Right lobe of liver (tissue), 6 donors: ENCODE data around the gene EMP1. TPM values are rescaled to one million over a fixed set of nuclear protein-coding genes. Genes with fewer than 3 reads are reported as not detected.

Experiments used
- ATAC-seq, 4 donors: fragments of 200-7000 bp; cut with Tn5 transposase; one replicate each; pipeline ENCODE4 v1.9.1; 2020; ENCODE audit warnings: mild to moderate bottlenecking in 4 of 4, moderate library complexity in 4 of 4
- DNase-seq, 3 donors: peaks; one replicate each; pipeline ENCODE4 v3.0.0-alpha.2; 2020
- H3K27ac ChIP-seq, 3 donors: fragments of 200-600 bp; one replicate each; pipeline ENCODE4 v1.8.0; 2022
- H3K27me3 ChIP-seq, 2 donors: fragments of 200-600 bp; one replicate each; pipeline ENCODE4 v1.8.0; 2022
- H3K36me3 ChIP-seq, 4 donors: fragments of 200-600 bp; sonication (generic) in 1 of 4; one replicate each; pipeline versions ENCODE4 v1.5.1 to v1.8.0; 2017 to 2022; ENCODE audit warnings: control low read depth in 1 of 4
- H3K4me1 ChIP-seq, 4 donors: fragments of 200-600 bp; sonication (generic) in 1 of 4; one replicate each; pipeline versions ENCODE4 v1.5.1 to v1.8.0; 2017 to 2022; ENCODE audit warnings: control low read depth in 1 of 4
- H3K4me3 ChIP-seq, 3 donors: fragments of 200-600 bp; one replicate each; pipeline ENCODE4 v1.8.0; 2022
- H3K9me3 ChIP-seq, 4 donors: fragments of 200-600 bp; sonication (generic) in 1 of 4; one replicate each; pipeline versions ENCODE4 v1.5.1 to v1.8.0; 2017 to 2022; ENCODE audit warnings: control low read depth in 1 of 4
- POLR2A ChIP-seq: fragments of 450-650 bp; IDR thresholded peaks from one replicate; pipeline ENCODE4 v1.6.1; 2017; ENCODE audit warnings: antibody characterized with exemption, mild to moderate bottlenecking
- WGBS: methylation state at CpG from one replicate; pipeline ENCODE4 v1.1.6; 2018; ENCODE audit warnings: low coverage, low lambda C conversion rate; ENCODE audit not compliant: insufficient coverage; ENCODE audit errors: missing lambda C conversion rate; 5-methylcytosine and 5-hydroxymethylcytosine counted together
- intact Hi-C, 2 donors: fragments of 100-400 bp; cut with DNase I; formaldehyde crosslinking; loops; one replicate each; pipeline versions ENCODE4 v1.11.2 to v1.14.1; 2022
- total RNA-seq, 6 experiments: library from RNA; depleted of rRNA in 2 of 6; stranded (reverse); fragments of >200 nt in 2 of 6; fragmentation: NEBNext Ultra II Directional in 3 of 6; extraction: Animal tissue kit (Norgen Biotek cat#: 25700) in 3 of 6; gene quantifications; one replicate each; pipeline versions ENCODE4 v1.1.0 to v1.2.4, GENCODE V29; 2016 to 2023
- TF ChIP-seq, protein P1 (sequence below), 4 donors: fragments of 200-600 bp in 3 of 4; fragments of 450-650 bp in 1 of 4; IDR thresholded peaks; one replicate each; pipeline versions ENCODE4 v1.5.1 to v1.8.0; 2016 to 2022; ENCODE audit warnings: antibody characterized with exemption in 4 of 4, mild to moderate bottlenecking in 2 of 4
- donor health status: DM: no; HTN: yes; CAD: no.
- donor health status: DM: no; HTN: no; CAD: no.
- donor health status: DM: no; HTN: no; CAD: no.
- donor health status: DM: no; HTN: yes; CAD: no.
- donor health status: DM: no; HTN: yes; CAD: no.

EMP1 gene
- total RNA-seq, 6 experiments from 2014 or later, result 3.1 to 25.0 (median 14.5) TPM

DNA sequence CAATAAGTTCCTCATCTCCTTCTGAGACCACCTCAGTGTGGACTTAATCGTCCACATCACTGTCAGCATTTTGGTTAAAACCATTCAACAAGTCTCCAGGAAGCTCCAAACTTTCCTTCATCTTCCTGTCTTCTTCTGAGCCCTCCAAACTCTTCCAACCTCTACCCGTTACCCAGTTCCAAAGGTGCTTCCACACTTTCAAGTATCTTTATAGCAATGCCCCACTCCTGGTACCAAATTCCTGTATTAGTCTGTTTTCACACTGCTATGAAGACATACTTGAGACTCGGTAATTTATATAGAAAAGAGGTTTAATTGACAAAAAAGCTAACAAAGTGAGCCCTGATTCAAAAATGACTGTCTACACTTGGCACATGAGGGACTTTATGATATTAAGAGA is 22.8 kb downstream of the EMP1 start:
- H3K27ac ChIP-seq, result no peak overlapping the region
- H3K36me3 ChIP-seq, result no peaks in the 10 kb centered on the region
- no peak overlapping the region for H3K4me3 ChIP-seq
- H3K27me3 ChIP-seq, result no peaks in the 10 kb centered on the region
- DNase-seq (no peak), ATAC-seq (no peak)
- TF ChIP-seq, protein P1, sequence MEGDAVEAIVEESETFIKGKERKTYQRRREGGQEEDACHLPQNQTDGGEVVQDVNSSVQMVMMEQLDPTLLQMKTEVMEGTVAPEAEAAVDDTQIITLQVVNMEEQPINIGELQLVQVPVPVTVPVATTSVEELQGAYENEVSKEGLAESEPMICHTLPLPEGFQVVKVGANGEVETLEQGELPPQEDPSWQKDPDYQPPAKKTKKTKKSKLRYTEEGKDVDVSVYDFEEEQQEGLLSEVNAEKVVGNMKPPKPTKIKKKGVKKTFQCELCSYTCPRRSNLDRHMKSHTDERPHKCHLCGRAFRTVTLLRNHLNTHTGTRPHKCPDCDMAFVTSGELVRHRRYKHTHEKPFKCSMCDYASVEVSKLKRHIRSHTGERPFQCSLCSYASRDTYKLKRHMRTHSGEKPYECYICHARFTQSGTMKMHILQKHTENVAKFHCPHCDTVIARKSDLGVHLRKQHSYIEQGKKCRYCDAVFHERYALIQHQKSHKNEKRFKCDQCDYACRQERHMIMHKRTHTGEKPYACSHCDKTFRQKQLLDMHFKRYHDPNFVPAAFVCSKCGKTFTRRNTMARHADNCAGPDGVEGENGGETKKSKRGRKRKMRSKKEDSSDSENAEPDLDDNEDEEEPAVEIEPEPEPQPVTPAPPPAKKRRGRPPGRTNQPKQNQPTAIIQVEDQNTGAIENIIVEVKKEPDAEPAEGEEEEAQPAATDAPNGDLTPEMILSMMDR (IDR thresholded peaks at IDR 0.05), result no peak
- no peak for TF ChIP-seq POLR2A
- no peaks in the 10 kb centered on the region for H3K4me1 ChIP-seq
- no peaks in the 10 kb centered on the region for H3K9me3 ChIP-seq
- intact Hi-C loops, result loop anchor here (10.0 kb wide), 1 partner anchor 305 kb away; no protein-coding TSS in a partner anchor
- 57% methylated on average over 3 of the region's 3 CpGs for WGBS

DNA sequence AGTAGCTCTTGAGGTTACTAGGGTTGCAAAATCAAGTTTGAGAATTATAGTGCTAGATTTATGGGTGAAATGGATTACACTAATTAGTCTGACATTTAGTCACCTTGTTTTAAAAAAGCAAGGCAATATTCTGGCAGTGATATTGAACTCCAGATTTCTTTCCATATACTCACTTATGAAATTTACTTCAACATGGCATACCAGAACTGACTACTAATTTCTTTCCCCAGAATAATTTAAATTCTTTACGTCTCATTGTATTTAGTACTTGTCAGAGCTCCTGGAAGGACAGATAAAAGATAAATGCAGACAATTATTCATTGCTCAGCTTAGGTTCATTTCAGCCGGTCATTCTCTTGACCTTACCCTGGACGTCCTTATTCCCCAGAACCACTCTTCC is 24.3 kb downstream of the EMP1 start:
- Histone ChIP-seq H3K27ac (no peak overlapping the region), H3K4me1 (no peaks in the 10 kb centered on the region), H3K4me3 (no peak overlapping the region), H3K27me3 (no peaks in the 10 kb centered on the region), H3K36me3 (no peaks in the 10 kb centered on the region), H3K9me3 (no peaks in the 10 kb centered on the region)
- WGBS, result 88% methylated on average over 3 of the region's 3 CpGs
- intact Hi-C loops, result no loop called here
- ATAC-seq, result no peak
- TF ChIP-seq POLR2A, result no peak
- TF ChIP-seq, protein P1 (IDR thresholded peaks at IDR 0.05), result no peak
- DNase-seq, result no peak

DNA sequence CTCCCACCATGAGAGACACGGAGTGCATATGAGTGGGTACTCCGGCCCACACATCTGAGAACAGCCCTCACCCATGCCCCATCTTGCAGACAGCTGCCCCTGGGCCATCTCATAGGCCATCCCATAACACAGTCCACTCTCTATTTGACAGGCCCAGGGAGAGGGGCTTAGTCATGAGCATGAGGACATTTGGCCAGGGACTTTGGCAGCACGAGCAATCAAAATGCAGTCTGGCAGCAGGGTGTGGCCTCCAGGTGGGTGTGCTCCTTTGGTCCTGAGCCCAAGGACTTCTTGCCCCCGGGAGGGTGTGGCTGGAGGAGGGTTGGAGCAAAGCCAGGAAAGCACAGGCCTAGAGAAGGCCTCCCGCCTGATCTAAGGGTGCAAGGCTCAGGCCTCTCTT is 25.6 kb downstream of the EMP1 start:
- WGBS, result 94% methylated on average over 2 of the region's 5 CpGs

DNA sequence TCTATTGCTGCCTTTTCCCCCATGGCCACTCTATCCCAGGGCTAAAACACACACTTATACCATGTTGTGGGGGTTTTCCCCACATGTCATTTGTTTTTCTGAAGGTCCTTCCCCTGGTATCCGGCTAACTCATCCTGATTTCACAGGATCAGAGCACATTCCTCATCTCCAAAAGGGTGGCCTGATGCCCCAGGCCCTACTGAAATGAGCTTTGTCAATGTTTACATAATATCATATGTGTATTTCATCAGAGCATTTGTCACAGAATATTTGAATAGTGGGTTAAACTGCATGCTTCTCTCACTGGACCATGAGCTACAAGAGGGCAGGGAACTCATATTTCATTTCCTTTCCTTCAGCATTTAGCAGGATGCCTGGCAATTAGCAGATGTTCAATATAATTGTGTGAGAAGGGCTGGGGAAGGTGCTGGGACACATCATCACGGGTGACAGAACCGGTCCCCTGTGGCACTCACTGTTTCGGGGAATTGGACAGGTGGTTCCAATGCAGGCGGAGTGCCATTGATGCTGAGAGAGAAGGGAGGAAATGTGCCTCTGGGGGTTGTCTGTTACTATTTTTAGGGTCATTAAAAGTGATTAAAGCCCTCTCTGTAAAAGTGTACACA is 26.8 kb downstream of the EMP1 start:
- no peaks in the 10 kb centered on the region for H3K4me1 ChIP-seq
- intact Hi-C loops, result no loop called here
- no peaks in the 10 kb centered on the region for H3K9me3 ChIP-seq
- H3K36me3 ChIP-seq, result no peaks in the 10 kb centered on the region
- peak in 2 of 4 donors; percentile 47 to 78 for ATAC-seq
- no peaks in the 10 kb centered on the region for H3K27me3 ChIP-seq
- 47% methylated on average over 2 of the region's 5 CpGs for WGBS
- H3K27ac ChIP-seq, result no peak overlapping the region
- H3K4me3 ChIP-seq, result no peak overlapping the region
- no peak for DNase-seq
- TF ChIP-seq POLR2A, result no peak
- TF ChIP-seq, protein P1 (IDR thresholded peaks at IDR 0.05), result no peak

More for the DNA sequence above, 25.6 kb downstream of the EMP1 start:
- DNase-seq (no peak), ATAC-seq (peak in 3 of 4 donors; percentile 9 to 35 (median 35))
- Histone ChIP-seq H3K4me3 (no peak overlapping the region), H3K9me3 (no peaks in the 10 kb centered on the region), H3K27me3 (no peaks in the 10 kb centered on the region), H3K27ac (no peak overlapping the region), H3K36me3 (no peaks in the 10 kb centered on the region), H3K4me1 (no peaks in the 10 kb centered on the region)
- intact Hi-C loops, result no loop called here
- no peak for TF ChIP-seq POLR2A
- TF ChIP-seq, protein P1 (IDR thresholded peaks at IDR 0.05), result no peak
